Osteoblast (primary cell): ENCODE results near the gene DLGAP1. TPM values are rescaled to one million over a fixed set of nuclear protein-coding genes. Genes with fewer than 3 reads are reported as not detected.
A peak's percentile ranks its signal among the peaks of the same experiment; 100 is the strongest.

Experiments
- DNase-seq: peaks from one replicate; pipeline ENCODE4 v3.0.0; 2011; ENCODE audit warnings: low spot score, mixed read lengths; ENCODE audit not compliant: insufficient read length; ENCODE audit errors: missing footprints
- H2AFZ ChIP-seq: 2 replicates; pipeline ENCODE4 v1.6.0; 2011; ENCODE audit warnings: mild to moderate bottlenecking, low read length
- H3K27ac ChIP-seq: 2 replicates; pipeline ENCODE4 v1.5.1; 2011; ENCODE audit warnings: mild to moderate bottlenecking, low read depth, low read length, moderate library complexity
- H3K27me3 ChIP-seq: 2 replicates; pipeline ENCODE4 v1.6.0; 2012; ENCODE audit warnings: mild to moderate bottlenecking, control low read depth, inconsistent platforms, low read length, moderate library complexity; ENCODE audit not compliant: insufficient read depth
- H3K36me3 ChIP-seq: 2 replicates; pipeline ENCODE4 v1.5.1; 2011; ENCODE audit warnings: mild to moderate bottlenecking, low read length, control low read depth, moderate library complexity; ENCODE audit not compliant: insufficient read depth
- H3K4me1 ChIP-seq: 2 replicates; pipeline ENCODE4 v1.5.1; 2011; ENCODE audit warnings: mild to moderate bottlenecking, low read length, control low read depth, moderate library complexity; ENCODE audit not compliant: insufficient read depth
- H3K4me2 ChIP-seq: 2 replicates; pipeline ENCODE4 v1.6.0; 2011; ENCODE audit warnings: mild to moderate bottlenecking, low read length; ENCODE audit not compliant: insufficient read depth
- H3K4me3 ChIP-seq: fragments of 200-600 bp; sonication (generic); 3 replicates; pipeline ENCODE4 v1.5.1; 2012; ENCODE audit warnings: mild to moderate bottlenecking, low read length, inconsistent platforms; ENCODE audit not compliant: insufficient read depth
- H3K79me2 ChIP-seq: 2 replicates; pipeline ENCODE4 v1.6.0; 2012; ENCODE audit warnings: mild to moderate bottlenecking, low read length, control low read depth, inconsistent platforms; ENCODE audit not compliant: insufficient read depth
- H3K9me3 ChIP-seq: 2 replicates; pipeline ENCODE4 v1.5.1; 2011; ENCODE audit warnings: low read depth, low read length, control low read depth
- H4K20me1 ChIP-seq: 2 replicates; pipeline ENCODE4 v1.6.0; 2012; ENCODE audit warnings: mild to moderate bottlenecking, low read length, control low read depth; ENCODE audit not compliant: insufficient read depth
- CTCF ChIP-seq: IDR thresholded peaks from 2 replicates; pipeline ENCODE4 v1.5.1; 2011; ENCODE audit warnings: mild to moderate bottlenecking, low read depth, low read length, moderate library complexity; ENCODE audit errors: extremely low read depth
- total RNA-seq: library from RNA; depleted of rRNA; stranded (reverse); fragments of >200 nt; gene quantifications from 2 replicates; pipeline ENCODE4 v1.2.3, GENCODE V29; 2012

DLGAP1 gene
- total RNA-seq, 1 donor, result not detected

GRCh38 chr18:3924455-3924854 is 530.7 kb downstream of the DLGAP1 start:
- Histone ChIP-seq H3K4me1 (peaks cover 4% of the 10 kb centered on the region), H2AFZ (no peak overlapping the region), H4K20me1 (no peaks in the 10 kb centered on the region), H3K27me3 (no peaks in the 10 kb centered on the region), H3K79me2 (no peaks in the 10 kb centered on the region), H3K4me3 (no peak overlapping the region), H3K36me3 (no peaks in the 10 kb centered on the region), H3K27ac (peak overlapping the region; percentile 68), H3K9me3 (no peaks in the 10 kb centered on the region), H3K4me2 (no peak overlapping the region)
- TF ChIP-seq CTCF, result no peak
- no peak for DNase-seq

GRCh38 chr18:3923750-3924149 is 531.4 kb downstream of the DLGAP1 start:
- H3K27me3 ChIP-seq, result no peaks in the 10 kb centered on the region
- no peaks in the 10 kb centered on the region for H3K9me3 ChIP-seq
- H2AFZ ChIP-seq, result no peak overlapping the region
- no peak for TF ChIP-seq CTCF
- H3K27ac ChIP-seq, result peak overlapping the region; percentile 68
- H3K4me1 ChIP-seq, result peaks cover 4% of the 10 kb centered on the region
- no peak for DNase-seq
- no peaks in the 10 kb centered on the region for H3K79me2 ChIP-seq
- H4K20me1 ChIP-seq, result no peaks in the 10 kb centered on the region
- no peak overlapping the region for H3K4me3 ChIP-seq
- H3K36me3 ChIP-seq, result no peaks in the 10 kb centered on the region
- no peak overlapping the region for H3K4me2 ChIP-seq

GRCh38 chr18:3921826-3922225 is 533.3 kb downstream of the DLGAP1 start:
- Histone ChIP-seq H3K4me3 (no peak overlapping the region), H3K9me3 (no peaks in the 10 kb centered on the region), H3K36me3 (no peaks in the 10 kb centered on the region), H3K27ac (no peak overlapping the region), H3K79me2 (no peaks in the 10 kb centered on the region), H4K20me1 (no peaks in the 10 kb centered on the region), H3K4me1 (peaks cover 4% of the 10 kb centered on the region), H3K4me2 (no peak overlapping the region), H2AFZ (no peak overlapping the region), H3K27me3 (no peaks in the 10 kb centered on the region)
- no peak for TF ChIP-seq CTCF
- DNase-seq, result no peak

DNA sequence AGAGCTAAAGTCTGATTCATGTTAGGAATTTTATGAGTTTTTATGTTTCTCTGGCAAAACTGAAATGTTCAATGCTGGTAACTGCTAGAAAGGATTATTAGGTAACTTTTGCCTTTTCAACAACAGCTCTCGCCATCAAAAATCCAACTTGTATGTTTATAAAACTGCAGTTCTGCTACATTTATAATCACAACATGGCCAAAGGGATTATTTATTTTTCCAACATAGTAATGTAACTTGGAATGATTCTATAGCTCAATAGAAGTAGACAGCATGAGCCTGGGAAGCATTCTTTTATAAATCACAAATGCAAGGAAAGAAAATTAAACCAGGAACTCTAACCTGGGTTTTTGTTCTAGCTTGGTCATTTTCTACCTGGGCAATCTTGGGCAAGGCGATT is 534.3 kb downstream of the DLGAP1 start:
- no peaks in the 10 kb centered on the region for H3K9me3 ChIP-seq
- H3K79me2 ChIP-seq, result no peaks in the 10 kb centered on the region
- no peaks in the 10 kb centered on the region for H3K36me3 ChIP-seq
- no peak overlapping the region for H3K4me3 ChIP-seq
- peaks cover 4% of the 10 kb centered on the region for H3K4me1 ChIP-seq
- no peaks in the 10 kb centered on the region for H4K20me1 ChIP-seq
- TF ChIP-seq CTCF, result no peak
- no peak overlapping the region for H3K4me2 ChIP-seq
- no peak overlapping the region for H2AFZ ChIP-seq
- DNase-seq, result no peak
- H3K27me3 ChIP-seq, result no peaks in the 10 kb centered on the region
- H3K27ac ChIP-seq, result no peak overlapping the region
